ENCODE measurements around the gene ABI3BP.

The ABI3BP gene

DNA sequence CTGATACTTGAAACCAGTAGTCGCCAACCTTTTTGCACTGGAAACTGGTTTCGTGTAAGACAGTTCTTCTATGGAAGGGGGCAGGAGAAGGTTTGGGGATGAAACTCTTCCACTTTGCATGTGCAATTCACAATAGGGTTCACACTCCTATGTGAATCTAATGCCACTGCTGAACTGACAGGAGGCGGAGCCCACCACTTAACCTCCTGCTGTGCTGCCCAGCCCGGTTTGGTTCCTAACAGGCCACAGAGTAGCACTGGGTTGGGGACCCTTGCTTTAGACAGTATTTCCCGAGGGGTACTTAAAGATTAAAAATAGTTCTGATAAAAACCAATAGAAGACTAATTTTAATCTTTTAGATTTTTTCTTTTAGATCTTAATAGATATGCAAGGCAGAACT lies 272.8 kb downstream of the ABI3BP start:
- DNase-seq (ENCODE audit: low read depth): no peak

DNA sequence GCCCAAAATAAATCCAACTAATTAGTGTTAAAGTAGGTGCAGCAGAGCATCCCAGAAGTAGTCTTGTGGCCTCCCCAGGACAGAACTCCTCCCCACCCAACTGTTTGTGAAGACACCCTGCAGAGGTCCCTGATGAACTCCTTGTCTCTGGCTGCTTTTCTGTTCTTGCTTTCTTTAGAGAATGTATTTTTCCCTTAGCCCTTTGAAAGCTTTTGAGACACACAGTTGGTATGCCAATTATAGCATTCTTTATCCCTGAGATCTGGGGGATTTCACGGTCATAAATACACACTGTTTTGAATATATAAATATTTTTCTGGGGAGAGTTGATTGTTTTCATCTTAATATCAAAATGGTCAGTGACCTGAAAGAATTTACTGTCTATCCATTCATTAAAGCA lies 274.1 kb downstream of the ABI3BP start:
- no peak for DNase-seq (ENCODE audit: low read depth)

DNA sequence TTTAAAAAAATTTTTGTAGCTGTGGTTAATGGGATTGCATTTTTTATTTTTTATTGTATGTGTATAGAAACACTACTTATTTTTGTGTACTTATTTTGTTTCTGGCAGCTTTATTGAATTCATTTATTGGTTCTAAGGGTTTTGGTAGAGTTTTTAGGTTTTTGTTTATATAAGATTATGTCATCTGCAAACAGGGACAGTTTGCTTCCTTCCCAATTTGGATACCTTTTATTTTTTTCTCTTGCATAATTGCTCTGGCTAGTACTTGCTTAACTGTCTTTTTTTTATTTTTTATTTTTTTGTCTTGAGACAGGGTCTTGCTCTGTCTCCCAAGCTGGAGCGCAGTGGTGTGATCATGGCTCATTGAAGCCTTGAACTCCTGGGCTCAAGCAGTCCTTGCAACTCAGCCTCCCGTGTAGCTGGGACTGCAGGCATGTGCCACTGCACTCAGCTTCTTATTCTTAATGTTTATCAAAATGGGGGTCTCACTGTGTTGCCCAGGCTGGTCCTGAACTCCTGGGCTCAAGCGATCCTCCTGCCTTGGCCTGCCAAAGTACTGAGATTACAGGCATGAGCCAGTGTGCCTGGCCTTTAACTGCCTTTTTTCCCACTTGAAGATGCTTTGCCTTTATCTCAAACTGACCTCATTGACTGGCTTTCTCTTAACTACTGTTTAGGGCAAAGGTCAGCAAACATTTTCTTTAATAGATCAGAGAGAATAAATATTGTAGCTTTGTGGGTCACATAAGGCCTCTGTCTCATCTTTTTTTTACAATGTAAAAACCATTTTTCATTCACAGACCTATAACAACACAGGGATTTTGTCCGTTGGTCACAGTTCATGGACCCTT lies 275.4 kb downstream of the ABI3BP start:
- no peak for DNase-seq (ENCODE audit: low read depth)

DNA sequence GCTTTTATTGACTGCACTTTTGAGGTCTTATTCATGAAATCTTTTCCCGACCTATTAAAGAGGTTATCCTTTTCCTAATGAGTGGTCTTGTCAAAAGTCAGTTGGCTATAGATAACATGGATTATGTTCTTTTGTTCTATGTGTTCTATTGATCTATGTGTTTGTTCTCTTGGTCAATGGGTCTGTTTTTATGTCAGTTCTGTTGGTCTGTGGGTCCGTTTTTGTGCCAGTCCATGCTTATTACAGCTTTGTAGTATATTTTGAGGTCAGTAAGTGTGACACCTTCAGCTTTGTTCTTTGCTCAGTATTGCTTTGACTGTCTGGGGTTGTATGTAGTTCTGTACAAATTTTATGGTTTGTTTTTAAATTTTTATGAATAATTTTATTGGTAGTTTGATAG lies 276.2 kb downstream of the ABI3BP start:
- DNase-seq (ENCODE audit: low read depth): no peak

DNA sequence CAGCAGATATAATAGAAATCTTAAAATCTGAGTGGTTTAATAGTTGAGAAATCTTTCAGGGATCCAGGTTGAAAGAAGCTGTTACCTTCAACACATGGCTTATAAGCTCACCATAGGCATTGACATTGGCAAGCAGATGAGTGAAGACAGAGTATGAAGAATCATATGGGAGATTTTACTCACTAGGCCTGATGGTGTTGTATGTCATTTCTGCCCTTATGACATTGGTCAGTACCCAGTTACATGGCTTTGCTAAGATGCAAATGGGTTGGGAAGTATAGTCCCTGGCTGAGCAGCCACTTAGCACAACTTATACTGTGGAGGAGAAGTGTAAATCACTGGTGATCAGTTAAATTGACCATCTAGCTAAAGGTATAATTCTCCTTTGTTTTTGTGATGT lies 278.0 kb downstream of the ABI3BP start:
- no peak for DNase-seq (ENCODE audit: low read depth)

DNA sequence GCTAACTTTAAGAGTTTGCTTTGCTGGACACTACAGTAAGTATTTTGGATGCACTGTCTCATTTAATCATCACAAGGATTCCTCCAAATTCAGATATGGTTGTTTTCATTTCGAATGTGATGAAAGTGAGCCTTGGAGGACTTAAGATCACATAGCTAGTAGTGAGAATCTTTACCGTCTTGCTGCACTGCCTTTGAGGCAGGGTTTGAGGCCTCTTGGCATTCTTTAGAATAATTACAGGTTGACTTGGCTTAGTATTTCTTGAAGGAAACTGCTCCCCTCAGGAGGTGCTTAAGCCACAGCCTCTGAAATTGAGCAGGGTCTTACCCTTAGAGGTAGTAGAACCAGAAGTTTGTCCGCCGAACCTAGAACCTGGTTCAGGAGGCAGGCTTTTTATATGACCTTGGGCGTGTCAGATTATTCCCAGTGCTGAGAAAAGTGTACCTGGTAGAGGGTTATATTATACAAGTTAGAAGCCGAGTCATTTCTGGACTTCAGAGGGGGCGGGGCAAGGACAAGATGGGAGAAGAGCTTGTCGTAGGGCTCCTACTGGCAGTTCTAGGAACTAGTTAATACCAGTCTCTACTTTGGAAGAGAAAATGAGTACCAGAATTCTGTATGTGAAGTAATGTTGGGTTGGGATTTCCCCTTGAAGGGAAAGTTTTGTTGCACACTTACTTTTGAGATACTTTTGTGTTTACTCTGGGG lies 282.8 kb downstream of the ABI3BP start:
- no peak for DNase-seq (ENCODE audit: low read depth)

DNA sequence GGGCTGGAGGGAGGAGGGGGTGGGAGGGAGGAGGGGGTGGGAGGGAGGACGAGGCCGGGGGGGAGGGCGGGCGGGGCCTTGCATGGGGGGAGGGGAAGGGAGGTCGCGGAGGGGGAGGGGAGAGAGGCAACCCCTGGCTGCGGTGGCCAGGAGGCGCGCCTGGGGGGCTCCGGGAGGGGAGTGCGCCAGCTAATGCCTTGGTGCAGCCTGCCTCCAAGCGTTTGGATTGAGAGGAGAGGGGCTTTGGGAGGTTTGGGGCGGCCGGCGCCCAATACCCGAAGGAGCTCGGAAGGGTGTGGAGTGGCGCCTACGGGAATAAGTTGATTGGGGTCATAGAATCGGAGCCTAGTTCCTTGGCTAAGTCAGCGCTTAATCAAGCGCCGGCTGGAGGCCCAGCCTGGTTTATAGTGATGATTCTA lies 283.4 kb downstream of the ABI3BP start:
- DNase-seq (ENCODE audit: low read depth): no peak

DNA sequence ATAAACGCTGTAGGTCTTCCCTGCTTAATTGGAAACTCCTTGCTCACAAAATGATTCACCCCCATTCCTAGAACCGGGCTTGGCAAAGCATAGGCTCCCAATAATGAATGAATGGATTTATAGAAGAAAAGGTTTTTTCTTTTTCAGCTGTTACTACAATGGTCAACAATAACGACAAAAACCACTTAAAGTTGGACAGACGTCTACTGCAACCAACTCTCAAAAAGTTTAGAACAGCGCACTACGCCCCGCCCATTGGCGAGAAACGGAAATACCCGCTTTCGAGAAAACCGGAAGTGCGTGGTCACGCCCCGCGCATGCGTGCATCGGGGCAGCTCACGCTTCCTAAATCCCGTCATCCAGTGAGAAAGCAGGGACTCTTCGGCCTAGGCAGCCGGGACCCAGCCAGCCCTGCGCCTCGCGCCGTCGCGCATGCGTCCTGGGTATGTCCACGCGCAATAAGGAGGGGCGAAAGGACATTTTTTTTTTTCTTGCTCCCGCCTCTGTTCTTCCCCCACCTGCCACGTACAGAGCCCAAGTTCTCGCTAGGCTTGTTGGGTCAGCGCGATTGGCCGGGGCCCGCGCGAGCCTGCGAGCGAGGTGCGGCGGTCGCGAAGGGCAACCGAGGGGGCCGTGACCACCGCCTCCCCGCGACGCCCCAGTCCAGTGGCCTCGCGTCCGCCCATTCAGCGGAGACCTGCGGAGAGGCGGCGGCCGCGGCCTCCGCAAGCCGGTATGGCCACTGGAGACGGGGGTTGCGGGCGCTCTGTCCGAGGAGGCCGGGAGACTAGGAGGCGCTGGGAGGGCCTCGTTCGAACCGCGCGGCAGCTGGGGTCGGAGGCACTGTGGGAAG lies 284.0 kb downstream of the ABI3BP start, which contains the start of gene TFG:
TSS of gene TFG (plus strand) at position 506 of the 853 bp plus-strand sequence. CDS start 4,192 bp downstream, outside the sequence.
- peak; percentile 93 for DNase-seq (ENCODE audit: low read depth)

DNA sequence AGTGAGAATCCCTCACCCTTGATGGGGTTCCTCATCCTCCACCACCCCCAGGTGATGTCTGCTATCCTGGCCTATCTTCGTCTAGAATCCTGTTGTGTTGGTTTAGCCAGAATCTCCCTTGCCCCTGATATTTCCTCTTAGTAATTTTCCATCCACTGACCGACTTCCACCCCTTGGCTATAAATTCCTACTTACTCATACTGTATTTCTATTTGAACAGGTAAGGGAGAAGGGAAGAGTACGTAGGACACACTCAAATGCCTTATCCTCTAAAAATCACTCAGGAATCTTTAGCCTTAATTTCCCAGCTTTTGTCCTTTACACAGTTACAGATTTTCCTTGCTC lies 284.6 kb downstream of the ABI3BP start:
- no peak for DNase-seq (ENCODE audit: low read depth)

DNA sequence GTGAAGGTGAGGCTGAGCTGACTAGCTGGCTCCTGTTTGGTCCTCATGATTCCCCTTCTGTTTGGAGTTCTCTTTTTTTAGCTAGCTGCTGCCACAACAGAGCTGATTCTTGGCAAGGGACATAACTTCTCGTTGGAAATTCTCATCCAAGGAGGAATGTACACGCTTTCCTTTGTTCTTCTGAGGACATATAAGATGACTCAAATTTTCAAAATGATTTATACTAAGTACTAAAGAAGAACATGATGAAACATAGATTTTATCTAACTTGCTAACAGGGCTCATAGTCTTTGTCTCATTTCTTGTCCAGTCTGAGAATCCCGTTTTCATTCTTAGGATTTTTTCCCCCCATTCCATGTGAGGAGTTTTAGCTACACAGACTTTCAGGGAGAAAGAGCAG lies 286.9 kb downstream of the ABI3BP start:
- no peak for DNase-seq (ENCODE audit: low read depth)

DNA sequence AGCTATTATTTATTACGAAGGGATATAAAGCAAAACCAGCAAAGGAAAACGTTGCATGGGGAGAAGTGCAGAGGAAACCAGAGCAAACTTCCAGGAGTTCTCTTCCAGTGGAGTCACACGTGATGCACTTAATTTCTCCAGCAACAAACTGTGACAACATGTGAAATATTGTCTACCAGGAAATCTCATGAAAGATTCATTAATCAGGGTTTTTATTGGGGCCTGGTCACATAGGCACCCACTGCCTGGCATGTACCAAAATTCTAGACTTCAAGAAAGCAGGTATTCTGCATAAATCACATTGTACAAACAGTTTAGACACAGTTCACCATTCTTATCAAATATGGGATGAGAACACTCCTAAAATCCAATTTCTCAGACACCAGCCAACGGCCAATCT lies 289.4 kb downstream of the ABI3BP start:
- DNase-seq (ENCODE audit: low read depth): no peak

DNA sequence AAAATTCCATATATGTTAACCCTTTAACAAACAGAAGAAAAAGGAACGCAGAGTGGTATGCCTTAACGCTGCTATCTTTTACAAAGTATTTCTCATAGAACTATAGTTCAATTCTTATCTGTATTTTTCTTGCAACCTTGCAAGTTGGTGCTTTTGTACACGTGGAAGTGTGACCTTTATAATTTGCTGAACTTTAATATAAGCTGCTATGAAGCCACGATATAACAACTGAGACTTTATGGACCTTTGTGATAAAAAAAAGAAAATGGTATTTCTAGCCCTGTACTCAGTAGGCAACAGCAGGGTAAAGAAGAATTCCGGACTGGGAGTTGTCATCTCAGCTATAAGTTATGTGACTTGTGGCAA lies 290.3 kb downstream of the ABI3BP start:
- no peak for DNase-seq (ENCODE audit: low read depth)

DNA sequence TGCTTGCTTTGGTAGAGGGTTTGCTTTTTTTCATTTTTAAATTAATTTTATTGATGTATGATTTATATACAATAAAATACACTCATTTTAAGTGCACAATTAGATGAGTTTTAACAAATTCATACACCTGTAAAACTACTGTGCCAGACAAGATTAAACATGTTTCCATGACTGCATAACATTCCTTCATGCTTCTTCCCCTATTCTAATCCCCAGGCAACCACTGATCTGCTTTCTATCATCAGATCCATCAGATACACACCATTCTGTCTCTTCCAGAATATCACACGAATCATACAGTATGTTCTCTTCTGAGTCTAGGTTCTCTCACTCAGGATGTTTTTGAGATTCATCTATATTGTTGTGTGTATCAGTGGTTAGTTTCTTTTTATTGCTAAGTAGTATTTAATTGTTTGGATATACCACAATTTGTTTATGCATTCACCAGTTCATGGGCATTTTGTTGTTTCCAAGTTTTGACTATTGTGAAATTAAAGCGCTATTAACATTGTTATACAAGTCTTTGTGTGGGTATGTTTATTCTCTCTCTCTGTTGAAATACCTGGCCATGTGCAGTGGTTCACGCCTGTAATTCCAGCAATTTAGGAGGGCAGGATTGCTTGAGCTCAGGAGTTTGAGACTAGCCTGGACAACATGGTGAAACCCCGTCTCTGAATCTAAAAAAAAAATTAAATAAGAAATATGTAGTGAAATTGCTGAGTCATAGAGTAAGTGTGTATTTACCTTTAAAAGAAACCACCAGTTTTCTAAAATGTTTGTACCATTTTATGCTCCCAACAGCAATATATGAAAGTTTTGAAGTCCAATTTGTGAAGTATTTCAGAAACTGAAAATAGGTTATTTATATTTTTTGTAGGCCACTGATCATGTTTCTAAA lies 290.9 kb downstream of the ABI3BP start:
- no peak for DNase-seq (ENCODE audit: low read depth)

DNA sequence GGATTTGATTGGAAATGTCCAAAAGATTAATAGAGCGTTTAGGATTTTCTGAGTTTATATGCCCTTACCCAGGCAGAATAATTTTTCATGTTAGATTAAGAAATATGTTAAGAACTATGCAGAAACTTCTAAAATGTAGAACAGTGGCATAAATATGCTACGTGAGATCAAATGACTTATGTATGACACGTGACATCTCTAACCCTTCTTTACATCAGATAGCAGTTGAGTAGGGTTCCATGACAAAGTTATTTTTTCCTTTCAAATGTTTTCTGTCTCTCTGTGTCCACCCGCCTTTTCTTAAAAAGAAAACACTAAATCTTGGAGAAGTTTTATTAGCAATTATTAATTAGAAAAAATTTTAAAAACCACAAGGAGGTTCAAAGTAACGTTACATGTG lies 292.5 kb downstream of the ABI3BP start:
- DNase-seq (ENCODE audit: low read depth): no peak
